ENCODE results near the gene APOBEC3A.
"Not testable (repeated sequence)": the region's sequence is repeated elsewhere in the genome, so short reads cannot be mapped to it uniquely, and the experiment has no call there.

Gene APOBEC3A

GRCh38 chr22:38973289-38974169 is 16.1 kb downstream of the APOBEC3A start:
- Histone ChIP-seq H3K9me3 (ENCODE audit: low read length) (no peaks in the 10 kb centered on the region), H3K4me2 (ENCODE audit: low read length) (no peak overlapping the region)

GRCh38 chr22:38974170-38974825 is 16.9 kb downstream of the APOBEC3A start:
- Histone ChIP-seq H3K9me3 (ENCODE audit: low read length) (no peaks in the 10 kb centered on the region), H3K27ac (ENCODE audit: low read depth, low read length, poor library complexity, severe bottlenecking) (no peak overlapping the region), H3K27me3 (ENCODE audit: insufficient read depth, low read length) (no peaks in the 10 kb centered on the region; the same call in 1 of the 2 replicates), H4K20me1 (ENCODE audit: insufficient read depth, low read length) (no peaks in the 10 kb centered on the region), H3K4me1 (ENCODE audit: insufficient read depth, low read length, severe bottlenecking) (no peaks in the 10 kb centered on the region), H3K4me2 (ENCODE audit: low read length) (no peak overlapping the region), H3F3A (ENCODE audit: insufficient read depth, low read length) (no peaks in the 10 kb centered on the region), H3K9me2 (ENCODE audit: low read depth, low read length) (no peaks in the 10 kb centered on the region), H3K9ac (ENCODE audit: low read length) (no peak overlapping the region), H3K79me2 (ENCODE audit: insufficient read depth, low read length) (no peaks in the 10 kb centered on the region), H3K4me3 (ENCODE audit: low read depth, low read length, poor library complexity, severe bottlenecking) (no peak overlapping the region), H2AFZ (ENCODE audit: low read length) (no peak overlapping the region), H3K36me3 (ENCODE audit: insufficient read depth, low read length) (no peaks in the 10 kb centered on the region)
- TF ChIP-seq, protein P1, sequence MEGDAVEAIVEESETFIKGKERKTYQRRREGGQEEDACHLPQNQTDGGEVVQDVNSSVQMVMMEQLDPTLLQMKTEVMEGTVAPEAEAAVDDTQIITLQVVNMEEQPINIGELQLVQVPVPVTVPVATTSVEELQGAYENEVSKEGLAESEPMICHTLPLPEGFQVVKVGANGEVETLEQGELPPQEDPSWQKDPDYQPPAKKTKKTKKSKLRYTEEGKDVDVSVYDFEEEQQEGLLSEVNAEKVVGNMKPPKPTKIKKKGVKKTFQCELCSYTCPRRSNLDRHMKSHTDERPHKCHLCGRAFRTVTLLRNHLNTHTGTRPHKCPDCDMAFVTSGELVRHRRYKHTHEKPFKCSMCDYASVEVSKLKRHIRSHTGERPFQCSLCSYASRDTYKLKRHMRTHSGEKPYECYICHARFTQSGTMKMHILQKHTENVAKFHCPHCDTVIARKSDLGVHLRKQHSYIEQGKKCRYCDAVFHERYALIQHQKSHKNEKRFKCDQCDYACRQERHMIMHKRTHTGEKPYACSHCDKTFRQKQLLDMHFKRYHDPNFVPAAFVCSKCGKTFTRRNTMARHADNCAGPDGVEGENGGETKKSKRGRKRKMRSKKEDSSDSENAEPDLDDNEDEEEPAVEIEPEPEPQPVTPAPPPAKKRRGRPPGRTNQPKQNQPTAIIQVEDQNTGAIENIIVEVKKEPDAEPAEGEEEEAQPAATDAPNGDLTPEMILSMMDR (IDR thresholded peaks at IDR 0.05; ENCODE audit: low read length), result no peak
- no peak for TF ChIP-seq EZH2 (IDR thresholded peaks at IDR 0.05; ENCODE audit: borderline replicate concordance, low read length)

More at GRCh38 chr22:38973289-38974169, 16.1 kb downstream of the APOBEC3A start:
- no peaks in the 10 kb centered on the region; the same call in 1 of the 2 replicates for H3K27me3 ChIP-seq (ENCODE audit: insufficient read depth, low read length)
- H3K4me1 ChIP-seq (ENCODE audit: insufficient read depth, low read length, severe bottlenecking), result no peaks in the 10 kb centered on the region
- H3K27ac ChIP-seq (ENCODE audit: low read depth, low read length, poor library complexity, severe bottlenecking), result no peak overlapping the region
- H3K9ac ChIP-seq (ENCODE audit: low read length), result no peak overlapping the region
- no peaks in the 10 kb centered on the region for H3K9me2 ChIP-seq (ENCODE audit: low read depth, low read length)
- TF ChIP-seq, protein P1 (IDR thresholded peaks at IDR 0.05; ENCODE audit: low read length), result peak; percentile 86
- TF ChIP-seq EZH2 (IDR thresholded peaks at IDR 0.05; ENCODE audit: borderline replicate concordance, low read length), result no peak
- H3F3A ChIP-seq (ENCODE audit: insufficient read depth, low read length), result no peaks in the 10 kb centered on the region
- H4K20me1 ChIP-seq (ENCODE audit: insufficient read depth, low read length), result no peaks in the 10 kb centered on the region
- H3K4me3 ChIP-seq (ENCODE audit: low read depth, low read length, poor library complexity, severe bottlenecking), result no peak overlapping the region
- no peaks in the 10 kb centered on the region for H3K36me3 ChIP-seq (ENCODE audit: insufficient read depth, low read length)
- no peaks in the 10 kb centered on the region for H3K79me2 ChIP-seq (ENCODE audit: insufficient read depth, low read length)
- no peak overlapping the region for H2AFZ ChIP-seq (ENCODE audit: low read length)

GRCh38 chr22:38974826-38975175 is 17.4 kb downstream of the APOBEC3A start:
- H3F3A ChIP-seq (ENCODE audit: insufficient read depth, low read length), result no peaks in the 10 kb centered on the region
- no peaks in the 10 kb centered on the region for H3K79me2 ChIP-seq (ENCODE audit: insufficient read depth, low read length)
- H3K9me3 ChIP-seq (ENCODE audit: low read length), result no peaks in the 10 kb centered on the region
- no peak overlapping the region for H3K4me3 ChIP-seq (ENCODE audit: low read depth, low read length, poor library complexity, severe bottlenecking)
- no peak overlapping the region for H3K4me2 ChIP-seq (ENCODE audit: low read length)
- H3K27ac ChIP-seq (ENCODE audit: low read depth, low read length, poor library complexity, severe bottlenecking), result no peak overlapping the region
- no peaks in the 10 kb centered on the region for H3K4me1 ChIP-seq (ENCODE audit: insufficient read depth, low read length, severe bottlenecking)
- H4K20me1 ChIP-seq (ENCODE audit: insufficient read depth, low read length), result no peaks in the 10 kb centered on the region
- H3K9me2 ChIP-seq (ENCODE audit: low read depth, low read length), result no peaks in the 10 kb centered on the region
- H3K9ac ChIP-seq (ENCODE audit: low read length), result no peak overlapping the region
- no peaks in the 10 kb centered on the region for H3K36me3 ChIP-seq (ENCODE audit: insufficient read depth, low read length)
- H2AFZ ChIP-seq (ENCODE audit: low read length), result no peak overlapping the region
- no peak for TF ChIP-seq EZH2 (IDR thresholded peaks at IDR 0.05; ENCODE audit: borderline replicate concordance, low read length)
- TF ChIP-seq, protein P1 (IDR thresholded peaks at IDR 0.05; ENCODE audit: low read length), result no peak
- no peaks in the 10 kb centered on the region; the same call in 1 of the 2 replicates for H3K27me3 ChIP-seq (ENCODE audit: insufficient read depth, low read length)

GRCh38 chr22:38977289-38977688 is 19.9 kb downstream of the APOBEC3A start:
- not testable (repeated sequence) for H3K9ac ChIP-seq (ENCODE audit: low read length); H3K79me2 ChIP-seq (ENCODE audit: insufficient read depth, low read length); H3K27me3 ChIP-seq (ENCODE audit: insufficient read depth, low read length); H3K4me1 ChIP-seq (ENCODE audit: insufficient read depth, low read length, severe bottlenecking); H3F3A ChIP-seq (ENCODE audit: insufficient read depth, low read length); H3K9me2 ChIP-seq (ENCODE audit: low read depth, low read length); H3K4me2 ChIP-seq (ENCODE audit: low read length); H3K9me3 ChIP-seq (ENCODE audit: low read length); H3K4me3 ChIP-seq (ENCODE audit: low read depth, low read length, poor library complexity, severe bottlenecking); H2AFZ ChIP-seq (ENCODE audit: low read length); H3K27ac ChIP-seq (ENCODE audit: low read depth, low read length, poor library complexity, severe bottlenecking); H4K20me1 ChIP-seq (ENCODE audit: insufficient read depth, low read length); H3K36me3 ChIP-seq (ENCODE audit: insufficient read depth, low read length)

GRCh38 chr22:38980587-38980986 is 23.2 kb downstream of the APOBEC3A start:
- H3K9me3 ChIP-seq (ENCODE audit: low read length); H3K27ac ChIP-seq (ENCODE audit: low read depth, low read length, poor library complexity, severe bottlenecking); H3K79me2 ChIP-seq (ENCODE audit: insufficient read depth, low read length); H4K20me1 ChIP-seq (ENCODE audit: insufficient read depth, low read length); H3F3A ChIP-seq (ENCODE audit: insufficient read depth, low read length); H3K4me2 ChIP-seq (ENCODE audit: low read length); H3K4me1 ChIP-seq (ENCODE audit: insufficient read depth, low read length, severe bottlenecking); H3K4me3 ChIP-seq (ENCODE audit: low read depth, low read length, poor library complexity, severe bottlenecking); H3K9ac ChIP-seq (ENCODE audit: low read length); H3K36me3 ChIP-seq (ENCODE audit: insufficient read depth, low read length); H2AFZ ChIP-seq (ENCODE audit: low read length); H3K9me2 ChIP-seq (ENCODE audit: low read depth, low read length); H3K27me3 ChIP-seq (ENCODE audit: insufficient read depth, low read length): not testable (repeated sequence)

Measured in OCI-LY1 (cell line).